Left kidney (tissue), 8 donors: Measurements from ENCODE around the gene CHMP4A. TPM values are rescaled to one million over a fixed set of nuclear protein-coding genes. Genes with fewer than 3 reads are reported as not detected.
A peak's percentile ranks its signal among the peaks of the same experiment; 100 is the strongest.

Experiments
- DNase-seq: peaks from one replicate; pipeline ENCODE4 v3.0.0-alpha.2; 2013
- long read RNA-seq, 8 donors: transcript quantifications; one replicate each; lab custom pipeline, GENCODE V29; 2026
- polyA plus RNA-seq: library from polyadenylated mRNA; unstranded; fragments of 120-200 nt; gene quantifications from one replicate; pipeline ENCODE4 v1.2.1, GENCODE V29; 2013; ENCODE audit not compliant: insufficient read length

Gene CHMP4A, protein sequence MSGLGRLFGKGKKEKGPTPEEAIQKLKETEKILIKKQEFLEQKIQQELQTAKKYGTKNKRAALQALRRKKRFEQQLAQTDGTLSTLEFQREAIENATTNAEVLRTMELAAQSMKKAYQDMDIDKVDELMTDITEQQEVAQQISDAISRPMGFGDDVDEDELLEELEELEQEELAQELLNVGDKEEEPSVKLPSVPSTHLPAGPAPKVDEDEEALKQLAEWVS
- 63.7 TPM for polyA plus RNA-seq
- long read RNA-seq, donor 1, transcript CHMP4A-201 (6 exons, 1,393 nt) = major isoform, 23 of 23 reads
- long read RNA-seq, donor 1, partial matches to known transcripts = 0 of 23 reads
- long read RNA-seq, donor 1, other reads (novel, unspliced or antisense) = 0 of 23 reads
- long read RNA-seq, donor 2, transcript CHMP4A-201 (6 exons, 1,393 nt) = major isoform, 24 of 28 reads
- long read RNA-seq, donor 2, partial matches to known transcripts = 0 of 28 reads
- long read RNA-seq, donor 2, other reads (novel, unspliced or antisense) = 0 of 28 reads
- long read RNA-seq, donor 3, transcript CHMP4A-201 (6 exons, 1,393 nt) = major isoform, 17 of 20 reads
- long read RNA-seq, donor 3, partial matches to known transcripts = 0 of 20 reads
- long read RNA-seq, donor 3, other reads (novel, unspliced or antisense) = 0 of 20 reads
- long read RNA-seq, donor 4, partial matches to known transcripts = 0 of 3 reads
- long read RNA-seq, donor 4, other reads (novel, unspliced or antisense) = 0 of 3 reads
- long read RNA-seq, donor 5, transcript CHMP4A-201 (6 exons, 1,393 nt) = major isoform, 74 of 76 reads
- long read RNA-seq, donor 5, partial matches to known transcripts = 0 of 76 reads
- long read RNA-seq, donor 5, other reads (novel, unspliced or antisense) = 0 of 76 reads
- long read RNA-seq, donor 6, transcript CHMP4A-201 (6 exons, 1,393 nt) = major isoform, 14 of 20 reads
- long read RNA-seq, donor 6, transcript CHMP4A-203 (3 exons, 571 nt) = minor isoform, 6 of 20 reads
- long read RNA-seq, donor 6, partial matches to known transcripts = 0 of 20 reads
- long read RNA-seq, donor 6, other reads (novel, unspliced or antisense) = 0 of 20 reads
- long read RNA-seq, donor 7, transcript CHMP4A-201 (6 exons, 1,393 nt) = major isoform, 27 of 40 reads
- long read RNA-seq, donor 7, transcript CHMP4A-203 (3 exons, 571 nt) = minor isoform, 5 of 40 reads
- long read RNA-seq, donor 7, partial matches to known transcripts = 7 of 40 reads
- long read RNA-seq, donor 7, other reads (novel, unspliced or antisense) = 0 of 40 reads
- long read RNA-seq, donor 8, transcript CHMP4A-201 (6 exons, 1,393 nt) = major isoform, 14 of 14 reads
- long read RNA-seq, donor 8, partial matches to known transcripts = 0 of 14 reads
- long read RNA-seq, donor 8, other reads (novel, unspliced or antisense) = 0 of 14 reads

DNA sequence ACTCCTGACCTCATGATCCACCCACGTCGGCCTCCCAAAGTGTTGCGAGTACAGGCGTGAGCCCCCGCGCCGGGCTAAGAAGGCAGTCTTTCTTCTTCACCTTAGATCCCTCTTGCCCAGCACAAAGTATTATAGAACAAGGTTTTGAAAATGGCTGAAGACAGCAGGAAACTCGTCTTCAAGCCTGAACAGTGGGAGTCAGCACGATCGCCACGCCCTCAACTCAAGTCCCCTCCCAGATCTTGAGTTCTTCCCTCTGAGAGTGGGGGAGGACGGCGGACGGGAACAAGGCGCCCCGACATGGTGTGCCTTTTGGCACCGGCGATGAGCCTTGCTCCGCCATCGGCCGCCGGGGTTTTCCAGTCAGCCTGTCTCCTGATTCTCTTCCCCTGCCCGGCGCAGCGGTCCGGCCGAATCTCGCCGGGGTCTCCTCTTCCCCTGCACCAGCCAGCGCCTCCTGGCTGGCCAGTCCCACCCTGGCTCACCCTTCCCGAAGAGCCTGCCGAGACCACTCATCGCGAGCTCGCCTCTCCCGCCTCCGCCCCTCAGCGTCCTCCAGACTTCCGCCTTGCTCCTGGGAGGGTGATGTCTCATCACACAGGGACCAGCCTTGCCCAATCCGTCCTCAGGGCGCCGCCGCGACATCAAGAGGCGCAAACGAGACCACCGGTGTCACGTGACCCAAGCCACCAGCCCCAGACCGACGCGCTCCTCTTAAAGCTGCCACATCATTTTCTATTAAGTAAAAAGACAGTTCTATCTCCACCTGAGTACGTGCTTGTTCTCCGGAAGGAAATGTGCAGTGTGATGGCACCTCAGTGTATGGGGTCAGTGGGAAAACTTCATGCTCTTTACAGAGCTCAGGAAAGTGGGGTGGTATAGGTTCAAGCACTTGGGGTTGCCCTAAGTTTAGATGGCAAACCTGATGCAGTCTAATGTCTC, at the start of gene CHMP4A:
Gene CHMP4A, minus strand, starts transcription at position 565 of the 942 bp plus-strand sequence. Its CDS starts 49 bp downstream, at position 516.
- DNase-seq = peak; percentile 97

DNA sequence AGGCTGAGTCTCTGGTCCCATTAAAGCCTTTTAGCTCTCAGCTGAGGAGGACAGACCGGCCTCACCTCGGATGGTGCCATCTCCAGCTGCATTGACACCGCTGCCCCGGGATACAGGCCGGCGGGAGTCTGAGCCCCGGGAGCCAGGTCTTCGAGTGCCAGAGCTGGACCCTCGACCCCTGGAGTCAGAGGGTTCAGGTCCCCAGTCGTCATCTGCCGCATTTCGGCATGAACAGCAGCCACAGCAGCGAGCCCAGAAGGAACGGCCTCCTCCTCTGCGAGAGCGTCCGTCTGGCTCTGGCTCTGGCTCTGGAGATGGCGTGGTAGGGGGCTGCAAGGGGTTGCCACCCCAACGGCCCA, 48.7 kb upstream of the CHMP4A start:
- DNase-seq = no peak

DNA sequence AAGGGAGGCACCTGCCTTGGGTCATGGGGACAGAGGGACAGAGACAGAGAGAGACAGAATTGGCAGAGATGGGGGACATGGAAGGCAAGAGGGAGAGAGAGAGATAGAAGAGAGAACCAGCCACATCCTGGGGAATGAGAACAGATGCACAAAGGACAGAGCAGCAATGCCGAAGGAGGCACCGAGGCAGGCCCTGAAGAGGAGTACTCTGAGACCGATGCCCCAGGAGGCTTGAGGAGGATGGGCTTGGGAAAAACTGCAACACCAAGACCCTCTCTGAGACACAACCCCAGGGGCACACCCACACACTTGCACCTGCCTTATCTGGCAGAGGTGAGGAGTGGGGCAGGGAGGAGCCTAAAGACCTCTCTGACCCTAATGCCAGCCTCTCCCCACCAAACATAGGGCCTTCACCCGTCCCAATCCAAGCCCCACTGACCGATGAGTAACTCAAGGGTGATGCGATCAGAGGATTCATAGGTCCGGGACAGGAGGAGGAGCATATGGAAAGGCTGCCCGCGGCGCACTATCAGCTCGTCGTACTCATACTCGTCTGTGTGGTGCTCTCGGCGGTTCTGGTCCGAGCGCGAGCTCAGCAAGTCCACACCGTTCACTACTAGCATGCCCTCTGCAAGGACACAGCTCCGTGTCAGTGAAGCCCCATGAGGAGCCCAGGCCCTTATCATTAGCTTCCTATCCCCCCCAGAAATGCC, 48.1 kb upstream of the CHMP4A start:
- no peak for DNase-seq

DNA sequence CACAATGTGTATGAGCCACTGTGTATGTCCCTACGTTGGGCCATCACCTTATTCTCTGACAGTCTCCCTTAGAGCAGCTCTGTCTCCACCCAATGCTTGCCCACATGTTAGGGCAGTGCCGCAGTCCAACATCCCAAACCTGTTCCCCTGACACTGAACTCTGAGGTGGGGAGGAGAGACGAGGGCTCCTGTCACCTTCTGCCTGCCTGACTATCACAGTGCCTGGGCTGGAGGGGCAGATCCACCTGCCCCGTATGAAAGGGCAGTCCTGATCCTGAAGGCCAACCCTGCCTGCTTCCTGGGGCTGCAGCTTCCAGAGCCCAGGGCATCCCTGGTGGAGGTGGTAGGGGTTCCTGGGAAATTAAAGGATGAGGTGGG, 47.5 kb upstream of the CHMP4A start:
- DNase-seq = no peak

DNA sequence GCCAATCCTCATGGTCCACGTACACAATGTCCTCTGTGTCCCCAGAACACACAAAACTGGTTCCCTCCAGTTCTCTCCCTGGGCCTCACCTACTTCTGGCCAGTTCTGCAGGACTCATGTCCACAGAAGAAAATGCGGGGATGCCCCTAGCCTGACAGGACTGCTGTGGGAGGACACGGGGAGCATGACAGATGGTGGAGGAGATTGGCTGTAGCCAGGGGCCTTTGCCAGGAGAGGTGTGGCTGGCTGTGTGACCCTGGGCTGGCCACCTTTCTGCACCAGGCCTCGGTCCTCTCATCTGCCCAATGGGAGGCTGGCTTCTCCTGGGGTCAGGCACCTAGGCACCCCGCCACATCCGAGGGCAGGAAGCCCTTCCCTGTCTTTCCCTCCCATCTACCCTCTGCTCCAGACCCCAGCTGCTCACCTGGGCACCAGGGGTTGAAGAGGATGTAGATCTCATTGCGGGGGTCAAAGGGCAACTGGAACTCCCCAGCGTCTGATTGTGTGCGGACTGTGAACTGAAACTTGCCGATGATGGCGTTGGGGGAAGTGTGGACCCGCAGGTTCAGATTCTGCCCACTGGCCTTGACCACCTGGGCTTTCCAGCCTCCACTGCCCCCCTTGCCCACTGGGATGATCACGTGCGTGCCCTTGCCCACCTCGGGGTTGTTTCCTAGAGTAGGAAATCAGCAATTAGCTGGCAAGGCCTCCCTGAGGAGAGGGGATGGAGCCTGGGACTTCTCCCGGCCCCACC, 46.9 kb upstream of the CHMP4A start:
- DNase-seq = no peak

DNA sequence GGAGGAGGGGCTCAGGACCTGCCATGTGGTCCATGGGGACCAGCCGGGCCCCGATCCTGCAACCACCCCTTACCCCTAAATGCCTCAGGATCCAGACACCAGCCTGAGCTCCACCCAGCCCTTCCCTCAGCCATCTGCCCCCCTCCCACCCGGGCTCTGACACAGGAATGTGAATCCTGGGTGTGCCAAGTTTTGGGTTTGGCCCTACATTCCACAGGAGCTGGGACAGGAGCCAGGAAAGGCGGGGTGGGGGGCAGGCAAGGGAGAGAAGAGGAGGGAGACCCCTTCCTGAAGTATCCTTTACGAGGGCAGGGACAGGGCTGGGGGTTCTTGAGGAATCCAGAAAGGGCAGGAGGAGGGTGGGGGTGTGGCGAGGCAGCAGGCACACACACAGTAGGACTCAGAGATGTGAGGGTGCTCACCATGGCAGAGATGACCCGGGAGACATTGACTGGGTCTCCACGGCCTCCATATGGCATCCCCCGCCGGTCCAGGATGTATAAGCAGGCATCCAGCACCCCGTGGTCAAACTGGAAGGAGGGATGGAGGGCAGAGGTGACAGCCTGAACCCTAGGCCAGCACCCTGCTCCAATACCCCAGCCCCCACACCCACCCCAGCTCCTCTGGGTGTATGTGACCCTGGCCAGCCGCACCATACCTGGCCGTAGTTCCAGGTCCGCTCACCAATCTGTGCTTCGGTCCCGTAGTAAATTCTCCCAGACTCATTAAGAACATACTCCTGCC, 46.2 kb upstream of the CHMP4A start:
- no peak for DNase-seq

DNA sequence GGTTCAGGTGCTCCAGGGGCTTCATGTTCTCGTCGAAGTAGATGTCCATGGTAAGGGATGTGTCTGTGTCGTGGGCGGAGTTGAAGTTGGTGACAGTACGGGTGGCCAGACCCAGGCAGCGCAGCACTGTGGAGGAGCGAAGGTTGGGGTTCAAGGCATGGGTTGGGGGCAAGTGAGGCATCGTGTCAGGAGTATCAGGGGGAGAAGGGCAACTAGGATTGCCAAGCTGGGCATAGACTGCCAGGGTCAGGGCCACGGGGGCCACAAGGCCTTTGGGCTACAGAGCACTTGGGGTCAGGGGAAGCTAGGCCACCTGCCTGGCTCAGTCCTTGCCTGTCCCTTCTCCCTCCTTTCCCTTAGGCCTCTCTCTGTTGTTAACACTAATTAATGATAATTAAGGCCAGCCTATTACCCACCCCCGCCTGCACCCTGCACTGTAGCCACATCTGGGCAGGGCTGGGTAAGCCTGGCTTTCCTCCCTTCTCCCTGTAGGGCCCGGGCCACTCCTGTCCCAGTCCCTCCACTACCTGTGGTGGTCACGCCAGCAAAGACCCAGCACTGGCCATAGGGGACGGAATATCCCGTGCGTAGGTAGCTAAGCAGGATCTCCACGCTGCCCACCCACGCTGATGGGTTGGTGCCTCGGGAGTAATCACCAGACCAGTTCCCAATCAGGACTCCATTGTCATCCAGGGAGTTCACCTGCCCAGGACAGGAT, 45.4 kb upstream of the CHMP4A start:
- DNase-seq = no peak

DNA sequence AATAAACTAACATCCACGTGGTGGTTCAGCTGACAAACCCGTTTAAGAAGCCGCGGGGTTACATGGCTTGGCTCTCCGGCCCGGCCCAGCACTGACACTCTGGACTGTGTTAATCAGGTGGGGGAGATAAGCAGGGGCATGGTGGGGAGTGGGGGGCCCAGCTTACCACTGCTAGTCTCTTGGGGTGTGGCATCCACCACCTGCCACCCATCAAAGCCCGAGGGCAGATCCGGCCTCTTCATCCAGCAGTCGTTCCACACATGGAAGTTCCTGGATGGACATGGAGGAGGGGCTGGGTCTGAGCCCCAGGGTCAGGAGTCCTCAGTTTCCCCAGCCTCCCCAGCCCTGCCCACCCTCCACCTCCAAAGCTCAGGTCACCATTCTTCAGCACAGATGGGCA, 44.8 kb upstream of the CHMP4A start:
- no peak for DNase-seq

DNA sequence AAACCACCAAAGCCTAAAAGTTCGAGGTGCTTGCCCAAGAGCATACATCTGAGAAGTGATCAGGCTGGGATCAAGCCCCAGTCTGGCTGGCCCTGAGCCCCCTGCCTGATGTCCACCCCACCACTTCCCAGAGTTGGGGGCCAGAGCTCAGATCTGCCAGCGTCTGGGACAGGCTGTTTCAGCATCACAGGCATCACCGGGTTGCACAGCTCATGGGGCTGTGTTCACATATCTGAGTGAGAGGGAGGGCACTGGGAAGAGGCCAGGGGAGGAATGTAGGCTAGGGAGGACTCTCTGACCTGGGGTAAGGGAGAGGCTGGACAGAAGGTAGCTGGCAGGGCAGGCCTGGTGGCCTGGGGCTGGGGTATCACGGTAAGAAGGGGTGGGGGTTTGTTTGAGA, 43.7 kb upstream of the CHMP4A start:
- no peak for DNase-seq

DNA sequence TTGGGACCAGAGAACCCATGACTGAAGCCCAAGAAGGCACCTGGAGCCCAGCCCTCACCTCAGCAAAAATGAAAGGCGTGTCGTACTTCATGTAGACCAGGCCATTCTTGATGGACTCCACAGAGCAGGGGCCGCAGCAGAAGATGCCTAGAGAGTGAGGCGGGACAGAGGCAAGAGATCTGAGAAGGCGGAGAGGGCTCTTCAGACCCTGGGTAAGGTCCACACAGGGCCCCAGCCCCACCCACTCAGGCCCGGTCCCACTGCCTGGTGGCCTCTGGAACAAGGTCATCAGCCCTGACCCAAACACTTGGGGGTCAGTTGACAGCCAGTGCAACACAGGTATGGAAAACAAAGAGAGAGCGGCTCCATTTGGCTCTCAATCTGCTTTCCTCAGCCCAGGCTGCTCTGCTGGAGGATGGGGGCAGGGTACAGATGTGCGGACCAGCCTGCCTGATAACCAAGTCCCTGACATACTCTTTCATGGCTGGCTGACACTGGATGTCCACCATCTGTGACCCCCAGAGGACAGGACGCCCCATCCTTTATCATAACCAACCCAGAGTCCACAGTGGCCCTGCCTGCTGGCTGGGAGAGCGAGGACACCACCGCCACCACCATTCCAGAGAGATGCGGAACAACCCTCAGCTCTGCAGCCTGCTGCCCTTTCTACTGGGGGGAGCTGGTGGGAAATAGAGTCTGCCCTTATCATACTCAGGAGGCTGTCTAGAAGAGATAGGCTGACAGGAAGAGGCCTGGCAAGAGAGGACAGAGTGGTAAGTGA, 42.8 kb upstream of the CHMP4A start:
- DNase-seq = no peak

DNA sequence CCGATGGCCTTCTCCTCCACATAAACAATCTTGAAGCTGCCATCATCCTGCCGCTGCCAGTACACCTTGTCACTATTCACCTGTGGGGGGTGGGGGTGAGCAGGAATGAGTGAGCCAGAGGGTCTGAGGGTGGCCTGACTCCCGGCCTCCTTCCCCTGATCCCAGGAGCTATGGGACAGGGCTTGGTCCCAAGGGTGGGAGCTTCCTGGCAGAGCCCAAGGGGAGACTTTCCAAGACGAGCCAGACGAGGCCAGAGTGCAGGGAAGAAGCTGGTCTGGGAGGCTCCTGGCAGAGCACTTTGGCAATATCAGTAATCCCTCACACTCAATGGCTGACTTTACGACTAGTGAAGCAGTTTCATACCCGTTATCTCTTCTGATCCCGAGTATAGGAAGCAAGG, 42.1 kb upstream of the CHMP4A start:
- no peak for DNase-seq

DNA sequence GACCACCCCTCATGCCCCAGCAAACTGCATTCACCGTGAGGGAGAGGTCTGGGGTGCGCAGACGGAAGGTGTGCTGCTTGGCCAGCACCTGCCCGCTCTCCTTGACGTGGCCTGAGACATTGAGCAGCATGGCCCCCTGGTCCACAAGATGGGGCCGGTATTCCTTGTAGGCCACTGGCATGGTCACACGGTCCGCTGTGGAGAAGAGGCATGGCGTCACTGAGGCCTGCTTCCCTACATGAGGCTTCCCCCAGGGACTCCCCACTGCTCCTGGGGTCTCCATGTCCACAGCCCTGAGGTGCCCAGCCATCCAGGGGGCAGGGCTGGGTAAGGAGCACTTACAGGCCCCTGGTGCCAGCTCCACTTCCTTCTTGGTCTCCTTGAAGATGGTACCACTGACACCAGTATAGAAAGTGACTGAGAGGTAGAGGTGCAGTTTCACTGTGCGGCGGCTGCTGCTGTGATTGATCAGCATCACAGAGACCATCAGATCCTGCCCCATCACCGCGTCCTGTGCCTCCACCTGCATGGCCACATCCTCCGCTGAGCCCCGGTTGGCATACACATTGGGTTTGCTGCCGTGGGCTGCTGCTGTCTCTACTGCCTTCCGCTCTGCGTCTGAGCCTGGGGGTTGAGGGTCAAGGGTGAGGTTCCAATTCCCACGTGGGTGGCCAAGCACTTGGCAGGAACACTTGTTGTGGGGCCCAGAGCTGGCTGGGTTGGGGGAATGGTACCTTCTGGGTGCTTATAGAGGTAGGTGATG, 41.5 kb upstream of the CHMP4A start:
- DNase-seq = no peak

DNA sequence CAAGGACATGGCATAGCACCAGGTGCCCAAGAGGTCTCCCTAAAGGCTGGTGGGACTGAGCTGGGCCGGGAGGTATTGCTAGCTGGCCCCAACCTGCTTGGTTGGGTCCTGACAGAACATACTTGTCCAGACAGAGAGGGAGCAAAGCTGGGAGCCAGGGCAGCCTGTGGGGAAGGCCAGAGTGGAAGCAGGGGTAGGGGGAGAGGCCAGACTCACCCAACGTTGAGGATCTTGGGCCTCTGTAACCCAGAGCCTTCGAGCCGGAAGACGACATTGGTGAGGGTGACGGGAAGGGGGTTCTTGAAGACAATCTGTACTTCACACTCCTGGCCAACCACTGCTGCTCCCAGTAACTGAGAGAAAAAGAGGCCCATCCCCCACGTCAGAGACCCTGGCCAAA, 40.6 kb upstream of the CHMP4A start:
- DNase-seq = no peak

DNA sequence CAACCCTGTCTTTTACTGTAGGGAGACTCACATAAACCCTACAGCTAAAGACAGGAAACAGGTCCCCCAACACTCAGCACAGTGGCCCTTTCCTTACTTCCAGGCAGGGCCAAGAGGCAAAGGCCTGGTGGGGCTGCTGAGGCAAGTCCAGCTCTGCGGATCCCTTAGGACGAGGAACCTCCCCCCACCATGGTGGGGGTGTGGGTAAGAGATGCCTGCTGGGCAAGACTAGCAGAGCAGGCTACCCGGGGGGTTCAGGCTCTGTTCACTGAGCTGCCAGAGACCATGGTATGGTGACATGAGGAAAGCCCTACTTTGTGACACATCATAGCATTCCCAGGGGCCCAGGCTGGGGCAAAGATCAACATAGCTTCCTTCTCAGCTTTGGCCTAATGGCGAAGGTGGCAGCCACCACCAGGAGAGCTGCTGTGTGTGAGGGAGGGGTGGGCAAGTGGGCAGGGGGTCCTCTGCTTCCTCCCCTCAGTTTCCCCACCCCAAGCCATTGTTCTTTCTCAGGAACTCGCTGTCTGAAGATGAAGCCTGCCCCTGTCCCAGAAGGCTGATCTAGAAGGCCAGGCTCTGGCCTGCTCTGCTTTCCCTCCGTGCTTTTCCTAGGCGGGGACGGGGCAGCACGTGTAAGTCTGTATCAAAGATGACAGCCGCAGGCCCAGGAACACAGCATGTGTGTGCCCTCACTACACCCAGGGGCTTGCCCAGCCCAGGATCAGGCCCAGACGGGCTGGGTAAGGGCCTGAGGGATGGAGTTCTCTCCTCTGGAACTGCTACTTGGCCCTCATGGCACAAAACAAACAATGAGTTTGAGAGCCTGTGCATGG, 39.2 kb upstream of the CHMP4A start:
- no peak for DNase-seq

DNA sequence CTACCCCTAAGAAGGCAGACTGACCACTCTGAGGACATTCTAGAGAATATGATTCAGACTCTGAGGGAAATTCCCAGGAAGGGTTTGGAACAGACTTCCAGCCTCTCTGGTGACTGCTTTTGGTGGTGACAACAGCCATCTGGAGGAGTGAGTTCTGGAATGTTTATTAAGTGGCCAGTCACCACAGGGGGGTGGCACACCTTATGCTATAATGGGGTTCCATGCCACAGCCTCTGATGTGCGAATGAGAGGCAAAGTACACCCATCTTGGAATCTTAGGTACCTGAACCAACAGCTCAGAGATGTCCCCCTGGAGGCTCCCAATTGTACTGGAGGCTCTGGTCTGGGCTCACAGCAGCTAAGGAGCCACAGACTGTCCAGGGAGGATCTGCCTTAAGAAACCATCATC, 38.6 kb upstream of the CHMP4A start:
- DNase-seq = no peak

DNA sequence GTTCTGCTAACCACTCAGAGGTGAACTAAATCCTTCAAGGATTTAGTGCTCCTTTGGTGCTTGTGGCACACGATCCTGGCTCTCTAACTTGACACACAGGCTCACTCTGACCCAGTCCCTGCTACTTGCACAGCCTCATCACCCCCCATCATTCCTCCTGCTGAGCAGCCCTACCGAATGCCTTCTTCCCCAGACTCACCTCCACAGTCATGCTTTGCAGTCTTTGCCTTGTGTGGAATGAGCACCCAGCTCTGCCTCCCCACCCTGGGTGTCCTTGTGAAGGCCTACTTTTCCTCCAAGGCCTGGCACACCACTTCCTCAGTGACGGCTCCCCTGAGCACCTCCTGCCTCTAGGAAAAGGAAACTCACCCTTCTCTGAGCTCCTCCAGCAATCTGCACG, 37.1 kb upstream of the CHMP4A start:
- DNase-seq = no peak
